B cell (primary cell): ENCODE measurements around the gene PHACTR3. TPM values are rescaled to one million over a fixed set of nuclear protein-coding genes. Genes with fewer than 3 reads are reported as not detected.

ENCODE experiments used
- ATAC-seq: fragments of 200-7000 bp; cut with Tn5 transposase; one replicate; pipeline ENCODE4 v1.10.0; 2021; ENCODE audit warnings: low read depth, mild to moderate bottlenecking, moderate number of reproducible peaks, moderate library complexity
- CTCF ChIA-PET: fragments of 350-600 bp; sonication (Branson Sonifier 250); formaldehyde crosslinking; loops from one replicate; lab custom pipeline; 2021; ENCODE audit warnings: antibody characterized with exemption, inconsistent platforms; lab: Charles Lee
- POLR2A ChIA-PET: fragments of 350-600 bp; sonication (Branson Sonifier 250); formaldehyde crosslinking; loops from one replicate; lab custom pipeline; 2021; ENCODE audit warnings: antibody characterized with exemption; lab: Charles Lee
- DNase-seq: peaks from one replicate; pipeline ENCODE4 v3.0.0; 2013
- H2AFZ ChIP-seq: 2 replicates; pipeline ENCODE4 v1.6.1; 2012; ENCODE audit warnings: mild to moderate bottlenecking, low read depth, low read length; ENCODE audit not compliant: insufficient read depth, poor library complexity, severe bottlenecking
- H3K27ac ChIP-seq, 2 donors: 1 replicate in 1 of 2; 2 replicates in 1 of 2; pipeline ENCODE4 v1.5.1; 2012 to 2013; ENCODE audit warnings: low read length in 2 of 2, mild to moderate bottlenecking in 2 of 2, moderate library complexity in 1 of 2
- H3K27me3 ChIP-seq, 4 experiments: fragments of 200-600 bp in 1 of 4; sonication (generic) in 1 of 4; replicated peaks in 1 of 4; 1 replicate in 2 of 4; 2 replicates in 2 of 4; pipeline versions ENCODE4 v1.6.1 to v1.7.0; 2013 to 2016; ENCODE audit warnings: low read length in 3 of 4, mild to moderate bottlenecking in 2 of 4, mixed read lengths in 1 of 4, moderate library complexity in 1 of 4; ENCODE audit not compliant: insufficient read depth in 4 of 4, control insufficient read depth in 3 of 4; ENCODE audit errors: control extremely low read depth in 1 of 4
- H3K36me3 ChIP-seq, 2 experiments: replicated peaks in 1 of 2; 1 replicate in 1 of 2; 2 replicates in 1 of 2; pipeline versions ENCODE4 v1.6.1 to v1.7.1; 2013; ENCODE audit warnings: low read length in 1 of 2; ENCODE audit not compliant: insufficient read depth in 2 of 2, control insufficient read depth in 1 of 2; ENCODE audit errors: control extremely low read depth in 1 of 2, extremely low read depth in 1 of 2
- H3K4me1 ChIP-seq, 2 donors: fragments of 200-600 bp in 1 of 2; sonication (generic) in 1 of 2; 1 replicate in 1 of 2; 2 replicates in 1 of 2; pipeline versions ENCODE4 v1.5.1 to v1.6.1; 2013 to 2017; ENCODE audit warnings: low read length in 2 of 2; ENCODE audit not compliant: control insufficient read depth in 2 of 2, insufficient read depth in 2 of 2
- H3K4me2 ChIP-seq: replicated peaks from 2 replicates; pipeline ENCODE3; 2012; ENCODE audit warnings: mild to moderate bottlenecking, low read depth, low read length; ENCODE audit not compliant: poor library complexity, severe bottlenecking
- H3K4me3 ChIP-seq, 5 experiments: fragments of 200-600 bp in 1 of 5; sonication (generic) in 1 of 5; 1 replicate in 3 of 5; 2 replicates in 2 of 5; pipeline versions ENCODE4 v1.5.1 to v1.7.0; 2011 to 2016; ENCODE audit warnings: low read length in 4 of 5, mild to moderate bottlenecking in 4 of 5, low read depth in 2 of 5, control low read depth in 1 of 5, moderate library complexity in 1 of 5; ENCODE audit not compliant: insufficient read depth in 1 of 5; ENCODE audit errors: control extremely low read depth in 1 of 5, extremely low read depth in 1 of 5
- H3K79me2 ChIP-seq: fragments of 200-600 bp; sonication (generic); one replicate; pipeline ENCODE4 v1.6.0; 2016; ENCODE audit warnings: low read length; ENCODE audit not compliant: control insufficient read depth, insufficient read depth
- H3K9ac ChIP-seq: fragments of 200-600 bp; sonication (generic); 2 replicates; pipeline ENCODE4 v1.6.1; 2017; ENCODE audit warnings: mild to moderate bottlenecking, low read length, moderate library complexity
- H3K9me3 ChIP-seq, 3 donors: one replicate each; pipeline versions ENCODE4 v1.6.1 to v1.7.1; 2013; ENCODE audit warnings: low read length in 2 of 3; ENCODE audit not compliant: control insufficient read depth in 2 of 3, insufficient read depth in 1 of 3; ENCODE audit errors: control extremely low read depth in 1 of 3
- H4K20me1 ChIP-seq: 2 replicates; pipeline ENCODE4 v1.6.0; 2012; ENCODE audit warnings: mild to moderate bottlenecking, low read length; ENCODE audit not compliant: insufficient read depth, control insufficient read depth, poor library complexity, severe bottlenecking
- H3K27ac Mint-ChIP-seq: one replicate; pipeline ENCODE4 v1.8.0; 2021; ENCODE audit warnings: mixed read lengths
- H3K27me3 Mint-ChIP-seq: one replicate; pipeline ENCODE4 v1.8.0; 2021; ENCODE audit warnings: mixed read lengths
- H3K4me1 Mint-ChIP-seq: one replicate; pipeline ENCODE4 v1.8.0; 2021; ENCODE audit warnings: mixed read lengths
- H3K4me3 Mint-ChIP-seq: one replicate; pipeline ENCODE4 v1.8.0; 2021; ENCODE audit warnings: mixed read lengths
- H3K9me3 Mint-ChIP-seq: one replicate; pipeline ENCODE4 v1.8.0; 2022; ENCODE audit warnings: mixed read lengths; ENCODE audit not compliant: insufficient read depth
- EZH2 ChIP-seq: IDR thresholded peaks from 2 replicates; pipeline ENCODE4 v1.6.1; 2012; ENCODE audit warnings: borderline replicate concordance, low read depth, mild to moderate bottlenecking, moderate library complexity, low read length; ENCODE audit not compliant: insufficient read depth, poor library complexity, severe bottlenecking
- WGBS: methylation state at CpG from one replicate; pipeline ENCODE4 v1.1.5; 2013; ENCODE audit warnings: missing lambda C conversion rate; ENCODE audit not compliant: insufficient coverage; 5-methylcytosine and 5-hydroxymethylcytosine counted together
- intact Hi-C: fragments of 100-400 bp; cut with micrococcal nuclease; formaldehyde crosslinking; loops from one replicate; pipeline ENCODE4 v1.10.0; 2022
- polyA plus RNA-seq: library from polyadenylated mRNA; depleted of rRNA; stranded (reverse); fragments of >200 nt; gene quantifications from 2 replicates; pipeline ENCODE4 v1.2.3, GENCODE V29; 2012
- total RNA-seq, 2 donors: library from RNA; stranded (reverse); fragments of 120-200 nt in 1 of 2; gene quantifications; 1 replicate in 1 of 2; 2 replicates in 1 of 2; pipeline versions ENCODE4 v1.2.3 to v1.2.4, GENCODE V29; 2013 to 2022
- TF ChIP-seq, protein P1 (sequence below): fragments of 200-600 bp; IDR thresholded peaks from one replicate; pipeline ENCODE4 v1.8.0; 2022; ENCODE audit warnings: antibody characterized with exemption, mild to moderate bottlenecking

The PHACTR3 gene
- total and polyA plus RNA-seq, 2 donors (not counting 1 experiment from before 2014, with no cell fraction given) = not detected

DNA sequence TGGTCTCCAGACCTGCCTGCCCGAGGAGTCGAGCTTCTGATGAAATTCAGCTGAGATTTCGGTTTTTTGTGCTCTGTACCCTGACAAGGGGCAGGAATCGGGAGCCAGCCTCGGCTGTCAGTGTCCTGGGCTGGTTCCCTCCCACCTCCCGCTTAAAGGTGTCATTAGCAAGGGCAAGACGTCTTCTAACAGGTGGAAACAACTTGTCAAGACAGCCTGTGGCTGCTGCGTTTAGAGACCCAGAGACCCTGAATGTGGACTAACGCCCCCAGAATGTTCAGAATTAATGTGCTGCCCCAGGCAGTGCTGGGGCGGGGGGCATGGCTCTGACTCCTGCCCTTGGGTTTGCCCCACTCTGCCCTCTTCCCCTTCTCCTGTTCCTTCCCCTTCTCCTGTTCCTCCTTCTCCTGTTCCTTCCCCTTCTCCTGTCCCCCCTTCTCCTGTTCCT is 69.7 kb downstream of the PHACTR3 start:
- Histone ChIP-seq H4K20me1 (no peaks in the 10 kb centered on the region), H3K27me3 (no peaks in the 10 kb centered on the region), H3K79me2 (no peaks in the 10 kb centered on the region), H3K36me3 (no peaks in the 10 kb centered on the region), H3K4me3 (no peak overlapping the region), H3K27ac (no peak overlapping the region), H3K4me2 (no peak overlapping the region), H3K9ac (no peak overlapping the region), H2AFZ (no peak overlapping the region), H3K4me1 (no peaks in the 10 kb centered on the region), H3K9me3 (peaks cover 0 to 4% (median 0%) of the 10 kb centered on the region in 3 donors)
- Mint-ChIP-seq H3K9me3 (no peaks in the 10 kb centered on the region), H3K27ac (no peak overlapping the region), H3K27me3 (no peaks in the 10 kb centered on the region), H3K4me3 (no peak overlapping the region), H3K4me1 (no peaks in the 10 kb centered on the region)
- intact Hi-C loops = no loop called here
- WGBS = 73% methylated on average over 9 of the region's 10 CpGs
- CTCF ChIA-PET = no interaction called here
- POLR2A ChIA-PET = no interaction called here
- ATAC-seq (no peak), DNase-seq (no peak)
- TF ChIP-seq EZH2 = no peak
- TF ChIP-seq, protein P1, sequence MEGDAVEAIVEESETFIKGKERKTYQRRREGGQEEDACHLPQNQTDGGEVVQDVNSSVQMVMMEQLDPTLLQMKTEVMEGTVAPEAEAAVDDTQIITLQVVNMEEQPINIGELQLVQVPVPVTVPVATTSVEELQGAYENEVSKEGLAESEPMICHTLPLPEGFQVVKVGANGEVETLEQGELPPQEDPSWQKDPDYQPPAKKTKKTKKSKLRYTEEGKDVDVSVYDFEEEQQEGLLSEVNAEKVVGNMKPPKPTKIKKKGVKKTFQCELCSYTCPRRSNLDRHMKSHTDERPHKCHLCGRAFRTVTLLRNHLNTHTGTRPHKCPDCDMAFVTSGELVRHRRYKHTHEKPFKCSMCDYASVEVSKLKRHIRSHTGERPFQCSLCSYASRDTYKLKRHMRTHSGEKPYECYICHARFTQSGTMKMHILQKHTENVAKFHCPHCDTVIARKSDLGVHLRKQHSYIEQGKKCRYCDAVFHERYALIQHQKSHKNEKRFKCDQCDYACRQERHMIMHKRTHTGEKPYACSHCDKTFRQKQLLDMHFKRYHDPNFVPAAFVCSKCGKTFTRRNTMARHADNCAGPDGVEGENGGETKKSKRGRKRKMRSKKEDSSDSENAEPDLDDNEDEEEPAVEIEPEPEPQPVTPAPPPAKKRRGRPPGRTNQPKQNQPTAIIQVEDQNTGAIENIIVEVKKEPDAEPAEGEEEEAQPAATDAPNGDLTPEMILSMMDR = no peak

DNA sequence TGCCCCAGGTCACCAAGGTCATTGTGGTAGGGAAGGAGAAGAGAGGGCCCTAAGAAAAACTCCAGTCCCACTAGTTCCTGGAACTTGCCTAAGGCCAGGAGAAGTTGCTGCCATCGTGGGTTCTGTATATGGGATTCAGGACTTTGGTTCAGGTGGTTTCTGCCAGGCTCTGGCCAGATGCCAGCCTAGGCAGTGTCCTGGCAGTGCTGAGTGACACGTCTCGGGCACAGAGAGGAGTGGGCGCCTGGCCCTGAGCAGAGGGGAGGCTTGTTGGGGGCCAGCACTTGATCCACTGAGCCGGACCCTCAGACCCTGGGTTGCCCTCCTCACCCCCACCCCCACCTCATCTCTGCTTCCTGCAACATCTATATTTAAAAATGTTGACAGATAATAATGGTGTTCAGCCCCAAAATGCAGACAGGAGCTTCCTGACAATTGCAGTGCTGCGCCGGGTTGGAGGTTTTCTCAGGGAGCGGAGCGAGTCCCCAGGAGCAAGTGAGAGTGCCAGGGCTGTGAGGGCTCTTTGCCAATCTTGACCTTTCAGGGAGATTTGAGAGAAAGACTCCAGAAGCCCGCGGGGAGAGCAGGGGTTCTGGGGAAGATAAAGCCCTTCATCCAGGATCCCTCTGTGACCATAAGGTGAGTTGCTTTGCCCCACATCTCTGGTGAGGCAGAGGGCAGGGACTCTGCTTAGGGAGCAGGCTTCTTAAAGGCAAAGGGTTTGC is 71.9 kb downstream of the PHACTR3 start:
- H3K9ac ChIP-seq = no peak overlapping the region
- H3K4me3 ChIP-seq = no peak overlapping the region
- Mint-ChIP-seq H3K4me3 (no peak overlapping the region), H3K9me3 (no peaks in the 10 kb centered on the region), H3K27ac (no peak overlapping the region), H3K4me1 (no peaks in the 10 kb centered on the region), H3K27me3 (peaks cover 8% of the 10 kb centered on the region)
- no peaks in the 10 kb centered on the region for H4K20me1 ChIP-seq
- H3K79me2 ChIP-seq = no peaks in the 10 kb centered on the region
- DNase-seq = no peak
- peaks cover 0 to 4% (median 0%) of the 10 kb centered on the region in 3 donors for H3K9me3 ChIP-seq
- no peaks in the 10 kb centered on the region for H3K4me1 ChIP-seq
- ChIA-PET POLR2A (no interaction called here), CTCF (no interaction called here)
- TF ChIP-seq, protein P1 = no peak
- no peak for TF ChIP-seq EZH2
- ATAC-seq = no peak
- H2AFZ ChIP-seq = no peak overlapping the region
- H3K4me2 ChIP-seq = no peak overlapping the region
- 74% methylated on average over 7 of the region's 11 CpGs for WGBS
- no peaks in the 10 kb centered on the region for H3K36me3 ChIP-seq
- no peaks in the 10 kb centered on the region for H3K27me3 ChIP-seq
- no peak overlapping the region for H3K27ac ChIP-seq
- intact Hi-C loops = no loop called here
